Activated CD4-positive, alpha-beta memory T cell treated with anti-CD3 and anti-CD28 coated beads, Interleukin-2, amount 10 ng/mL, durations not matched to agents 7 days and 5 days (primary cell): Measurements from ENCODE around the gene MYH16. TPM values are rescaled to one million over a fixed set of nuclear protein-coding genes. Genes with fewer than 3 reads are reported as not detected.
"Not testable (repeated sequence)": the region's sequence is repeated elsewhere in the genome, so short reads cannot be mapped to it uniquely, and the experiment has no call there.

ENCODE experiments used
- CTCF ChIA-PET: fragments of 350-600 bp; sonication (Branson Sonifier 250); formaldehyde crosslinking; loops from one replicate; lab custom pipeline; 2021; ENCODE audit warnings: antibody characterized with exemption, inconsistent platforms; lab: Charles Lee
- POLR2A ChIA-PET: fragments of 350-600 bp; sonication (Branson Sonifier 250); formaldehyde crosslinking; loops from one replicate; lab custom pipeline; 2021; ENCODE audit warnings: antibody characterized with exemption; lab: Charles Lee
- DNase-seq: peaks from one replicate; pipeline ENCODE4 v3.0.0-alpha.2; 2020
- H3K27ac Mint-ChIP-seq: one replicate; pipeline ENCODE4 v1.8.0; 2021; ENCODE audit warnings: mild to moderate bottlenecking, mixed read lengths
- H3K27me3 Mint-ChIP-seq: one replicate; pipeline ENCODE4 v1.8.0; 2021; ENCODE audit warnings: mixed read lengths
- H3K36me3 Mint-ChIP-seq: one replicate; pipeline ENCODE4 v1.8.0; 2021; ENCODE audit warnings: low read depth, mixed read lengths
- H3K4me1 Mint-ChIP-seq: one replicate; pipeline ENCODE4 v1.8.0; 2021; ENCODE audit warnings: mixed read lengths
- H3K4me3 Mint-ChIP-seq: one replicate; pipeline ENCODE4 v1.8.0; 2021; ENCODE audit warnings: mild to moderate bottlenecking, mixed read lengths
- H3K9me3 Mint-ChIP-seq: one replicate; pipeline ENCODE4 v1.8.0; 2021; ENCODE audit warnings: mixed read lengths
- total RNA-seq, 2 experiments: library from RNA; stranded (reverse); gene quantifications; one replicate each; pipeline ENCODE4 v1.2.3, GENCODE V29; 2021

The MYH16 gene
- total RNA-seq, 2 experiments from 2014 or later: not detected

- not testable (repeated sequence) for H3K4me1 Mint-ChIP-seq, H3K4me3 Mint-ChIP-seq, DNase-seq, H3K27ac Mint-ChIP-seq, H3K9me3 Mint-ChIP-seq, H3K27me3 Mint-ChIP-seq
- peaks cover 46% of the 10 kb centered on the region for H3K36me3 Mint-ChIP-seq
- ChIA-PET POLR2A (interaction anchor here (1.1 to 1.2 kb wide), 2 partner anchors 10 to 21 kb away, joined by 3 read pairs; no protein-coding TSS in a partner anchor), CTCF (interaction anchor here (0.6 to 0.8 kb wide), 2 partner anchors 30 to 840 kb away, joined by 3 to 7 read pairs; no protein-coding TSS in a partner anchor)
These were observed 78.0 kb downstream of the MYH16 start for GRCh38 chr7:99350641-99351040.

DNA sequence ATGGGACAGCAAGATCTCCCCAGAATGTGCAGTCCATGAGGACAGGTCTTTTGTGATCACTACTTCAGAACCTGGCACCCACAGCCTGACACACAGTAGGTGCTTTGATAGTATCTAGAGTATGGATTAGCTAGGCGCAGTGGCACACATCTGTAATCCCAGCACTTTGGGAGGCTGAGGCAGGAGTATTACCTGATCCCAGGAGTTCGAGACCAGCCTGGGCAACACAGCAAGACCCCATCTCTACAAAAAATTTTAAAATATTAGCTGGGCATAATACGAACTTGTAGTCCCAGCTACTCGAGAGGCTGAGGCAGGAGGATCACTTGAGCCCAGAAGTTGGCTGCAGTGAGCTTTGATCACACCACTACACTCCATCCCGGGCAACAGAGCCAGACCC, 79.6 kb downstream of the MYH16 start:
- no peak overlapping the region for H3K27ac Mint-ChIP-seq
- H3K9me3 Mint-ChIP-seq: no peaks in the 10 kb centered on the region
- ChIA-PET POLR2A (no interaction called here), CTCF (no interaction called here)
- no peaks in the 10 kb centered on the region for H3K4me1 Mint-ChIP-seq
- no peak for DNase-seq
- peaks cover 51% of the 10 kb centered on the region for H3K36me3 Mint-ChIP-seq
- H3K4me3 Mint-ChIP-seq: no peak overlapping the region
- no peaks in the 10 kb centered on the region for H3K27me3 Mint-ChIP-seq

GRCh38 chr7:99355098-99355497, 82.5 kb downstream of the MYH16 start:
- DNase-seq: no peak
- peaks cover 48% of the 10 kb centered on the region for H3K36me3 Mint-ChIP-seq
- POLR2A ChIA-PET: interaction anchor here (0.7 to 0.8 kb wide), 2 partner anchors 10 to 43 kb away, joined by 3 read pairs; no protein-coding TSS in a partner anchor
- CTCF ChIA-PET: interaction anchor here (1.4 kb wide), 1 partner anchor 10 kb away, joined by 4 read pairs; no protein-coding TSS in a partner anchor
- no peak overlapping the region for H3K4me3 Mint-ChIP-seq
- no peaks in the 10 kb centered on the region for H3K27me3 Mint-ChIP-seq
- no peaks in the 10 kb centered on the region for H3K4me1 Mint-ChIP-seq
- H3K27ac Mint-ChIP-seq: no peak overlapping the region
- no peaks in the 10 kb centered on the region for H3K9me3 Mint-ChIP-seq

GRCh38 chr7:99357701-99358490, 85.3 kb downstream of the MYH16 start:
- POLR2A ChIA-PET: interaction anchor here (1.2 kb wide), 1 partner anchor 12 kb away, joined by 3 read pairs; no protein-coding TSS in a partner anchor
- H3K4me1 Mint-ChIP-seq: no peaks in the 10 kb centered on the region
- CTCF ChIA-PET: no interaction called here
- H3K4me3 Mint-ChIP-seq: no peak overlapping the region
- no peak overlapping the region for H3K27ac Mint-ChIP-seq
- no peaks in the 10 kb centered on the region for H3K9me3 Mint-ChIP-seq
- H3K36me3 Mint-ChIP-seq: peaks cover 46% of the 10 kb centered on the region
- H3K27me3 Mint-ChIP-seq: no peaks in the 10 kb centered on the region
- no peak for DNase-seq

- DNase-seq, H3K9me3 Mint-ChIP-seq, H3K4me1 Mint-ChIP-seq, H3K27me3 Mint-ChIP-seq, H3K4me3 Mint-ChIP-seq, POLR2A ChIA-PET, H3K27ac Mint-ChIP-seq, CTCF ChIA-PET: not testable (repeated sequence)
- H3K36me3 Mint-ChIP-seq: peaks cover 53% of the 10 kb centered on the region
These were observed 85.9 kb downstream of the MYH16 start for GRCh38 chr7:99358521-99358920.

GRCh38 chr7:99359465-99360154, 87.0 kb downstream of the MYH16 start:
- no peaks in the 10 kb centered on the region for H3K27me3 Mint-ChIP-seq
- ChIA-PET POLR2A (interaction anchor here (0.8 to 1.3 kb wide), 4 partner anchors 11 to 48 kb away, joined by 3 to 5 read pairs (median 3); partner anchors contain the start of gene ARPC1B), CTCF (no interaction called here)
- no peaks in the 10 kb centered on the region for H3K9me3 Mint-ChIP-seq
- H3K4me1 Mint-ChIP-seq: no peaks in the 10 kb centered on the region
- H3K27ac Mint-ChIP-seq: no peak overlapping the region
- H3K36me3 Mint-ChIP-seq: peaks cover 57% of the 10 kb centered on the region
- H3K4me3 Mint-ChIP-seq: no peak overlapping the region
- DNase-seq: no peak

Other genes with a start within 250 kb of the MYH16 start
- 10 to 100 TPM; 15.9 to 17.6 TPM for gene SMURF1, start 128.7 kb upstream of the MYH16 start, total RNA-seq
- not detected for gene KPNA7, start 64.7 kb upstream of the MYH16 start, total RNA-seq
- 10 to 100 TPM; 63.8 to 68.9 TPM for gene ARPC1A, start 53.1 kb downstream of the MYH16 start, total RNA-seq
- 100 to 1,000 TPM; 396 to 397 TPM for gene ARPC1B, start 101.9 kb downstream of the MYH16 start, total RNA-seq
- gene PDAP1, start 135.8 kb downstream of the MYH16 start, total RNA-seq: 100 to 1,000 TPM in 1 of 2 experiments, 10 to 100 TPM in 1; 93.8 to 103 TPM
- gene BUD31, start 136.1 kb downstream of the MYH16 start, total RNA-seq: 100 to 1,000 TPM; 104 to 106 TPM
- gene PTCD1, start 166.0 kb downstream of the MYH16 start, total RNA-seq: 1 to 10 TPM; 6.6 to 7.5 TPM
- gene CPSF4, start 166.1 kb downstream of the MYH16 start, total RNA-seq: 10 to 100 TPM; 64.1 to 66.2 TPM
- gene ATP5MF, start 193.3 kb downstream of the MYH16 start, total RNA-seq: 100 to 1,000 TPM; 354 to 390 TPM
- gene ZNF789, start 200.1 kb downstream of the MYH16 start, total RNA-seq: 10 to 100 TPM; 19.4 to 21.8 TPM
- gene ZNF394, start 227.4 kb downstream of the MYH16 start, total RNA-seq: 10 to 100 TPM; 64.4 to 65.3 TPM
- 10 to 100 TPM; 12.0 to 12.2 TPM for gene ZKSCAN5, start 231.8 kb downstream of the MYH16 start, total RNA-seq